Stimulated activated naive CD8-positive, alpha-beta T cell treated with anti-CD3 and anti-CD28 coated beads, Interleukin-15, Interleukin-2, amounts not matched to agents 100 U/mL and 50 U/mL, for 24 hours (primary cell): Measurements from ENCODE around the gene GNB3.

Experiments
- ATAC-seq: fragments of 150-1000 bp; cut with Tn5 transposase; one replicate; pipeline ENCODE4 v1.10.0; 2021
- DNase-seq: peaks from one replicate; pipeline ENCODE4 v3.0.0; 2021

Gene GNB3

GRCh38 chr12:6837370-6838060, 3.2 kb upstream of the GNB3 start:
- DNase-seq (no peak), ATAC-seq (no peak)

GRCh38 chr12:6838854-6839253, 1.9 kb upstream of the GNB3 start:
- ATAC-seq (no peak), DNase-seq (no peak)

GRCh38 chr12:6839482-6840201, 1.1 kb upstream of the GNB3 start:
- DNase-seq (no peak), ATAC-seq (no peak)

GRCh38 chr12:6840330-6840729, 395 bp upstream of the GNB3 start:
- ATAC-seq (no peak), DNase-seq (no peak)

- DNase-seq (no peak), ATAC-seq (no peak)
These were observed 1.4 kb downstream of the GNB3 start for GRCh38 chr12:6842075-6842474.

- no peak for ATAC-seq
- no peak for DNase-seq
These were observed 2.6 kb downstream of the GNB3 start for GRCh38 chr12:6843118-6843902.

GRCh38 chr12:6845395-6845794, 4.7 kb downstream of the GNB3 start:
- ATAC-seq (no peak), DNase-seq (no peak)

GRCh38 chr12:6846316-6846869, 5.7 kb downstream of the GNB3 start:
- DNase-seq, result no peak
- no peak for ATAC-seq

- no peak for ATAC-seq
- no peak for DNase-seq
These were observed 7.0 kb downstream of the GNB3 start for GRCh38 chr12:6847676-6848075.

- no peak for ATAC-seq
- DNase-seq, result no peak
These were observed 8.7 kb downstream of the GNB3 start for GRCh38 chr12:6849427-6849826.

- ATAC-seq (no peak), DNase-seq (no peak)
These were observed 9.3 kb downstream of the GNB3 start for GRCh38 chr12:6849976-6850560.

- DNase-seq (no peak), ATAC-seq (no peak)
These were observed 10.0 kb downstream of the GNB3 start for GRCh38 chr12:6850796-6851152.

- peak; percentile 60 for ATAC-seq
These were observed 10.6 kb downstream of the GNB3 start, which contains the start of gene CDCA3 for GRCh38 chr12:6851153-6851920. Gene CDCA3 (minus strand): TSS chr12:6851286. CDS start chr12:6850952, 334 bp downstream.

GRCh38 chr12:6851921-6852650, 11.4 kb downstream of the GNB3 start, which contains the start of gene USP5:
Gene USP5 (plus strand): TSS chr12:6852150. CDS start chr12:6852180, 30 bp downstream.
- peak; percentile 97 for DNase-seq
- ATAC-seq, result peak; percentile 87

More at GRCh38 chr12:6851153-6851920, 10.6 kb downstream of the GNB3 start, which contains the start of gene CDCA3:
- DNase-seq, result peak; percentile 97

GRCh38 chr12:6852651-6853354, 12.1 kb downstream of the GNB3 start:
- ATAC-seq, result peak; percentile 5
- DNase-seq, result peak; percentile 72

- no peak for DNase-seq
- ATAC-seq, result no peak
These were observed 12.9 kb downstream of the GNB3 start for GRCh38 chr12:6853626-6854025.

GRCh38 chr12:6854036-6854435, 13.3 kb downstream of the GNB3 start:
- ATAC-seq (no peak), DNase-seq (no peak)

- DNase-seq (no peak), ATAC-seq (no peak)
These were observed 14.6 kb downstream of the GNB3 start for GRCh38 chr12:6855322-6855721.

GRCh38 chr12:6858799-6859198, 18.1 kb downstream of the GNB3 start:
- no peak for ATAC-seq

GRCh38 chr12:6860116-6860515, 19.4 kb downstream of the GNB3 start:
- DNase-seq, result no peak
- ATAC-seq, result no peak

More at GRCh38 chr12:6858799-6859198, 18.1 kb downstream of the GNB3 start:
- no peak for DNase-seq
